Loucy (cell line): ENCODE data around the gene WDR7.

Experiments used
- CTCF ChIP-seq: fragments of 200-600 bp; sonication (generic); conservative IDR thresholded peaks from 2 replicates; pipeline ENCODE4 v1.5.1; 2014; ENCODE audit warnings: mild to moderate bottlenecking, antibody characterized with exemption, low read length
- EZH2phosphoT487 ChIP-seq: fragments of 200-600 bp; IDR thresholded peaks from 2 replicates; pipeline ENCODE4 v1.6.1; 2018; ENCODE audit warnings: antibody characterized with exemption, mild to moderate bottlenecking, moderate library complexity, borderline replicate concordance

DNA sequence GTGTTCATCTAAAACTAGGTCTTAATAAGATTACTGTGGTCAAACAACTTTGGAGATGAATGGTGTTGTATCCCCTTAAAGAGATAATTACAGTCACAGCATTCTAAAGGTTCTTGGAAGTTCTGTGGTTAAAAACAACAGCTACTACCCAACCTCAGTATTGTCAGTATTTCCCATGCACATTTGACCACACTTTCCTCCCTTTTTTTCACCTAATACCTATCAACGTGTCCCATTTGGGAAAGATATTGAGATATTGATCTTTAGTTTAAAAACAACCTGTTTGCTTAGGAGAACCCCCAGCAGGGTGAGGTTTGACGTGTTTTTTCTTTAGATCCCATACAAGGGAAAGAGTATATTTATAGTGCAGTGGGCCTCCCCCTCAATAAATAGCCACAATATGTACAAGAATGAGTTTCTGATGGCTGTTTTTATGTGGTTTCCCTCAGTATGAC, 65.6 kb downstream of the WDR7 start:
- TF ChIP-seq CTCF (no peak), EZH2phosphoT487 (no peak)
